Measurements from ENCODE around the gene HOXA1. TPM values are rescaled to one million over a fixed set of nuclear protein-coding genes. Genes with fewer than 3 reads are reported as not detected.

HOXA1 gene
- polyA plus RNA-seq, 2 of the 4 experiments (the other 2 are of a cell fraction), result 2.8 to 5.0 TPM

- Histone ChIP-seq H3K4me2 (peak overlapping the region; percentile 88), H3K4me3 (peak overlapping the region; percentile 72), H3K4me1 (peaks cover 49% of the 10 kb centered on the region), H3K9me3 (no peaks in the 10 kb centered on the region), H3K27ac (peak overlapping the region; percentile 92 to 98)
- TF ChIP-seq PBX3 (IDR thresholded peaks at IDR 0.05) (0 out of 2 replicates have a peak, but pooled peaks have one; percentile 57), JUN (IDR thresholded peaks at IDR 0.05) (peak; percentile 53 to 75; a peak in 3 of 5 replicates), REST (IDR thresholded peaks at IDR 0.05) (no peak), RARB (CRISPR knock-in tag; IDR thresholded peaks at IDR 0.05) (peak; percentile 89; the same call in 1 of the 2 replicates), GATA3 (IDR thresholded peaks at IDR 0.05; ENCODE audit: borderline replicate concordance) (peak; percentile 24; the same call in 1 of the 2 replicates), HOXB5 (CRISPR knock-in tag; IDR thresholded peaks at IDR 0.05) (peak; percentile 91), BCL3 (IDR thresholded peaks at IDR 0.05) (no peak), HOXA7 (CRISPR knock-in tag; IDR thresholded peaks at IDR 0.05) (no peak), USF2 (IDR thresholded peaks at IDR 0.05) (no peak), FOSL2 (IDR thresholded peaks at IDR 0.05) (no peak), FOSL2 (CRISPR knock-in tag; IDR thresholded peaks at IDR 0.05) (no peak), EHF (CRISPR knock-in tag; IDR thresholded peaks at IDR 0.05) (0 out of 2 replicates have a peak, but pooled peaks have one; percentile 32), KDM5A (IDR thresholded peaks at IDR 0.05) (no peak), RNF2 (IDR thresholded peaks at IDR 0.05; ENCODE audit: borderline replicate concordance, low read depth) (no peak), POLR2A (IDR thresholded peaks at IDR 0.05; ENCODE audit: low read length) (peak; percentile 8), RAD21 (conservative IDR thresholded peaks at IDR 0.05 in 1 of 2, IDR thresholded peaks at IDR 0.05 in 1 of 2) (0 out of 5 replicates have a peak, but pooled peaks of 1 of the 2 experiments have one; percentile 21), SMC3 (IDR thresholded peaks at IDR 0.05) (no peak), MYC (IDR thresholded peaks at IDR 0.05; ENCODE audit: borderline replicate concordance, low read length) (no peak), HEYL (CRISPR knock-in tag; IDR thresholded peaks at IDR 0.05) (no peak), HOXB13 (CRISPR knock-in tag; IDR thresholded peaks at IDR 0.05; ENCODE audit: low read depth) (no peak), ZFP36 (IDR thresholded peaks at IDR 0.05; ENCODE audit: borderline replicate concordance, partially characterized antibody) (no peak), EHMT2 (IDR thresholded peaks at IDR 0.05; ENCODE audit: low read depth) (no peak), ZSCAN20 (CRISPR knock-in tag; IDR thresholded peaks at IDR 0.05) (no peak), TP53 (CRISPR knock-in tag; IDR thresholded peaks at IDR 0.05) (no peak), KDM1A (IDR thresholded peaks at IDR 0.05; ENCODE audit: low read depth) (no peak), PHF8 (IDR thresholded peaks at IDR 0.05; ENCODE audit: borderline replicate concordance, low read depth) (peak; percentile 76)
- DNase-seq (ENCODE audit: low read depth in 1 of 2, low spot score in 1 of 2), result peak; percentile 56 to 90
- CTCF ChIA-PET, result interaction anchor here (1.0 to 1.3 kb wide), 2 partner anchors 17 to 258 kb away, joined by 3 read pairs; partner anchors contain the start of gene HOXA4
- POLR2A ChIA-PET, result interaction anchor here (0.6 to 5.1 kb wide), 8 partner anchors 9 to 940 kb away, joined by 3 to 34 read pairs (median 4); partner anchors contain the start of genes HOXA1 and SKAP2
- ATAC-seq, result peak; percentile 60
- 3% methylated on average over 22 of the region's 57 CpGs for WGBS (ENCODE audit: missing lambda C conversion rate)
- no peak for FAIRE-seq
Observed at GRCh38 chr7:27112955-27113949, 17.5 kb upstream of the HOXA1 start.
